Liver (tissue), 9 donors: ENCODE data around the gene CCDC83. TPM values are rescaled to one million over a fixed set of nuclear protein-coding genes. Genes with fewer than 3 reads are reported as not detected.
A peak's percentile ranks its signal among the peaks of the same experiment; 100 is the strongest.
"Not testable (repeated sequence)": the region's sequence is repeated elsewhere in the genome, so short reads cannot be mapped to it uniquely, and the experiment has no call there.

Experiments used
- DNase-seq: peaks from one replicate; pipeline ENCODE4 v3.0.0-alpha.2; 2017; ENCODE audit warnings: low spot score
- H3K27ac ChIP-seq, 2 donors: one replicate each; pipeline ENCODE4 v1.7.0; 2013; ENCODE audit warnings: inconsistent platforms in 2 of 2, low read length in 2 of 2, control low read depth in 1 of 2, low read depth in 1 of 2, mild to moderate bottlenecking in 1 of 2
- H3K27me3 ChIP-seq, 4 donors: one replicate each; pipeline versions ENCODE4 v1.6.1 to v1.7.0; 2013; ENCODE audit warnings: low read length in 3 of 4, inconsistent platforms in 1 of 4, mild to moderate bottlenecking in 1 of 4, moderate library complexity in 1 of 4; ENCODE audit not compliant: control insufficient read depth in 4 of 4, insufficient read depth in 4 of 4
- H3K36me3 ChIP-seq, 4 donors: one replicate each; pipeline versions ENCODE4 v1.6.1 to v1.7.0; 2013; ENCODE audit warnings: low read length in 3 of 4, mild to moderate bottlenecking in 3 of 4, low read depth in 1 of 4, moderate library complexity in 1 of 4; ENCODE audit not compliant: control insufficient read depth in 4 of 4, insufficient read depth in 3 of 4
- H3K4me1 ChIP-seq, 4 donors: one replicate each; pipeline versions ENCODE4 v1.6.1 to v1.7.0; 2013; ENCODE audit warnings: low read length in 3 of 4, mild to moderate bottlenecking in 3 of 4, moderate library complexity in 1 of 4; ENCODE audit not compliant: control insufficient read depth in 4 of 4, insufficient read depth in 4 of 4
- H3K4me3 ChIP-seq, 3 donors: one replicate each; pipeline versions ENCODE4 v1.6.1 to v1.7.0; 2013; ENCODE audit warnings: low read length in 3 of 3, control low read depth in 1 of 3, low read depth in 1 of 3, mild to moderate bottlenecking in 1 of 3
- H3K9ac ChIP-seq, 2 donors: one replicate each; pipeline ENCODE4 v1.7.0; 2013; ENCODE audit warnings: low read length in 2 of 2, mild to moderate bottlenecking in 2 of 2, moderate library complexity in 2 of 2, control low read depth in 1 of 2, low read depth in 1 of 2
- H3K9me3 ChIP-seq, 4 donors: one replicate each; pipeline versions ENCODE4 v1.6.1 to v1.7.0; 2013; ENCODE audit warnings: low read length in 3 of 4; ENCODE audit not compliant: control insufficient read depth in 4 of 4
- CTCF ChIP-seq: fragments of 150-350 bp; IDR thresholded peaks from 2 replicates; pipeline ENCODE4 v1.5.1; 2017; ENCODE audit warnings: improper control_type of control experiment, low read depth, low read length; ENCODE audit not compliant: missing input control
- EGR1 ChIP-seq, 2 donors: IDR thresholded peaks; 2 replicates each; pipeline ENCODE4 v1.6.1; 2016 to 2018; ENCODE audit warnings: antibody characterized with exemption in 2 of 2, low read depth in 2 of 2
- FOXA1 ChIP-seq: IDR thresholded peaks from 2 replicates; pipeline ENCODE4 v1.6.1; 2016; ENCODE audit warnings: antibody characterized with exemption
- FOXA2 ChIP-seq: IDR thresholded peaks from 2 replicates; pipeline ENCODE4 v1.6.1; 2016; ENCODE audit warnings: antibody characterized with exemption
- GABPA ChIP-seq, 2 donors: IDR thresholded peaks in 1 of 2; conservative IDR thresholded peaks in 1 of 2; 2 replicates each; pipeline ENCODE4 v1.6.1; 2016; ENCODE audit warnings: antibody characterized with exemption in 2 of 2, mild to moderate bottlenecking in 1 of 2, moderate library complexity in 1 of 2
- HNF4A ChIP-seq, 2 donors: conservative IDR thresholded peaks; 2 replicates each; pipeline ENCODE4 v1.6.1; 2016; ENCODE audit warnings: antibody characterized with exemption in 2 of 2, mild to moderate bottlenecking in 2 of 2
- HNF4G ChIP-seq: IDR thresholded peaks from 2 replicates; pipeline ENCODE4 v1.6.1; 2016; ENCODE audit warnings: antibody characterized with exemption
- JUND ChIP-seq, 2 donors: IDR thresholded peaks; 2 replicates each; pipeline ENCODE4 v1.6.1; 2016; ENCODE audit warnings: antibody characterized with exemption in 2 of 2
- MAX ChIP-seq: IDR thresholded peaks from 2 replicates; pipeline ENCODE4 v1.6.1; 2016; ENCODE audit warnings: antibody characterized with exemption
- NR2F2 ChIP-seq: IDR thresholded peaks from 2 replicates; pipeline ENCODE4 v1.6.1; 2016; ENCODE audit warnings: antibody characterized with exemption
- RAD21 ChIP-seq, 2 donors: IDR thresholded peaks; 2 replicates each; pipeline ENCODE4 v1.6.1; 2016; ENCODE audit warnings: antibody characterized with exemption in 2 of 2, mild to moderate bottlenecking in 2 of 2
- REST ChIP-seq: IDR thresholded peaks from 2 replicates; pipeline ENCODE4 v1.6.1; 2016; ENCODE audit warnings: antibody characterized with exemption, mild to moderate bottlenecking
- RXRA ChIP-seq, 2 donors: IDR thresholded peaks; 2 replicates each; pipeline ENCODE4 v1.6.1; 2017 to 2018; ENCODE audit warnings: antibody characterized with exemption in 2 of 2, mild to moderate bottlenecking in 1 of 2
- SP1 ChIP-seq: IDR thresholded peaks from 2 replicates; pipeline ENCODE4 v1.6.1; 2018; ENCODE audit warnings: antibody characterized with exemption, mild to moderate bottlenecking
- TAF1 ChIP-seq: conservative IDR thresholded peaks from 2 replicates; pipeline ENCODE4 v1.6.1; 2016; ENCODE audit warnings: antibody characterized with exemption, mild to moderate bottlenecking
- YY1 ChIP-seq: IDR thresholded peaks from 2 replicates; pipeline ENCODE4 v1.6.1; 2016; ENCODE audit warnings: antibody characterized with exemption, mild to moderate bottlenecking
- ZBTB33 ChIP-seq: IDR thresholded peaks from 2 replicates; pipeline ENCODE4 v1.6.1; 2016; ENCODE audit warnings: antibody characterized with exemption
- whole genome bisulfite sequencing: extraction: QIAGEN DNeasy Blood & Tissue Kit; methylation state at CpG from one replicate; pipeline ENCODE4 v1.1.7; 2013; 5-methylcytosine and 5-hydroxymethylcytosine counted together
- polyA plus RNA-seq, 2 donors: library from polyadenylated mRNA; stranded (reverse) in 1 of 2; unstranded in 1 of 2; fragments of 200-250 nt in 1 of 2; fragments of >200 nt in 1 of 2; fragmentation: Nextera tagmentation in 1 of 2; extraction: Ambion mirVana in 1 of 2; gene quantifications; one replicate each; pipeline versions ENCODE4 v1.2.1 to v1.2.3, GENCODE V29; 2013 to 2015
- total RNA-seq, 2 donors: library from RNA; depleted of rRNA; stranded (reverse); fragments of >200 nt; gene quantifications; one replicate each; pipeline ENCODE4 v1.2.3, GENCODE V29; 2014
- TF ChIP-seq, protein P1 (sequence below): IDR thresholded peaks from 2 replicates; pipeline ENCODE4 v1.6.1; 2016; ENCODE audit warnings: antibody characterized with exemption
- donor health status: healthy.
- donor health status: healthy.
- donor health status: healthy.
- donor health status: healthy.
- donor health status: healthy.

CCDC83 gene
- total and polyA plus RNA-seq, 4 donors = not detected

GRCh38 chr11:85926653-85927214 lies 71.6 kb downstream of the CCDC83 start:
- DNase-seq, H3K9ac ChIP-seq, H3K36me3 ChIP-seq, H3K27me3 ChIP-seq, H3K4me3 ChIP-seq, H3K9me3 ChIP-seq, H3K27ac ChIP-seq: not testable (repeated sequence)
- peaks cover 0 to 16% (median 12%) of the 10 kb centered on the region in 4 donors for H3K4me1 ChIP-seq
- TF ChIP-seq RXRA (IDR thresholded peaks at IDR 0.05) = peak in 1 of 2 donors; percentile 52
- peak in 1 of 2 donors; percentile 32 for TF ChIP-seq JUND (IDR thresholded peaks at IDR 0.05)
- peak; percentile 11 for TF ChIP-seq YY1
- TF ChIP-seq HNF4A (conservative IDR thresholded peaks at IDR 0.05) = peak in 1 of 2 donors; percentile 46
- 51% methylated on average over 2 of the region's 2 CpGs for WGBS

- Histone ChIP-seq H3K9me3 (peaks cover 0 to 2% (median 0%) of the 10 kb centered on the region in 4 donors), H3K27ac (no peak overlapping the region), H3K9ac (no peak overlapping the region), H3K4me3 (no peak overlapping the region), H3K27me3 (no peaks in the 10 kb centered on the region), H3K4me1 (peaks cover 2 to 21% (median 14%) of the 10 kb centered on the region in 4 donors), H3K36me3 (no peaks in the 10 kb centered on the region)
- no peak for DNase-seq
- WGBS = 39% methylated on average over 11 of the region's 11 CpGs
- TF ChIP-seq HNF4A (conservative IDR thresholded peaks at IDR 0.05) (peak; percentile 82 to 87), NR2F2 (peak; percentile 18), TAF1 (no peak), SP1 (peak; percentile 94), MAX (peak; percentile 72), ZBTB33 (peak; percentile 64), HNF4G (peak; percentile 30), FOXA2 (peak; percentile 93), JUND (IDR thresholded peaks at IDR 0.05) (peak; percentile 85 to 90), REST (peak; percentile 58), RXRA (IDR thresholded peaks at IDR 0.05) (peak; percentile 97), GABPA (IDR thresholded peaks at IDR 0.05 in 1 of 2, conservative IDR thresholded peaks at IDR 0.05 in 1 of 2) (no peak), FOXA1 (peak; percentile 94), EGR1 (IDR thresholded peaks at IDR 0.05; ENCODE audit: low read depth in 2 of 2) (no peak), CTCF (no peak), RAD21 (IDR thresholded peaks at IDR 0.05) (peak; percentile 14 to 38), YY1 (peak; percentile 89)
- TF ChIP-seq, protein P1, sequence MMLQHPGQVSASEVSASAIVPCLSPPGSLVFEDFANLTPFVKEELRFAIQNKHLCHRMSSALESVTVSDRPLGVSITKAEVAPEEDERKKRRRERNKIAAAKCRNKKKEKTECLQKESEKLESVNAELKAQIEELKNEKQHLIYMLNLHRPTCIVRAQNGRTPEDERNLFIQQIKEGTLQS = no peak
These were observed 75.7 kb downstream of the CCDC83 start for GRCh38 chr11:85930879-85931366.
